Astrocyte (in vitro differentiated cells and primary cell): ENCODE results near the gene NMBR. TPM values are rescaled to one million over a fixed set of nuclear protein-coding genes. Genes with fewer than 3 reads are reported as not detected.

Experiments
- DNase-seq: peaks from one replicate; pipeline ENCODE4 v3.0.0-alpha.2; 2010; ENCODE audit warnings: low read depth
- FAIRE-seq: peaks from 2 replicates; lab custom pipeline; 2011; peaks lifted over from hg19 to GRCh38; lab: Jason Lieb, UNC
- H2AFZ ChIP-seq: 2 replicates; pipeline ENCODE4 v1.6.0; 2012; ENCODE audit warnings: low read depth, low read length, inconsistent platforms
- H3K27ac ChIP-seq: 2 replicates; pipeline ENCODE4 v1.5.1; 2011; ENCODE audit warnings: low read depth, low read length, inconsistent platforms
- H3K27me3 ChIP-seq: 2 replicates; pipeline ENCODE4 v1.6.0; 2011; ENCODE audit warnings: low read length, inconsistent platforms; ENCODE audit not compliant: insufficient read depth
- H3K36me3 ChIP-seq: 2 replicates; pipeline ENCODE4 v1.5.1; 2011; ENCODE audit warnings: low read length, inconsistent platforms; ENCODE audit not compliant: insufficient read depth
- H3K4me1 ChIP-seq: 2 replicates; pipeline ENCODE4 v1.5.1; 2011; ENCODE audit warnings: low read length, inconsistent platforms; ENCODE audit not compliant: insufficient read depth
- H3K4me2 ChIP-seq: 2 replicates; pipeline ENCODE4 v1.6.0; 2012; ENCODE audit warnings: low read length, inconsistent platforms
- H3K4me3 ChIP-seq: 2 replicates; pipeline ENCODE4 v1.5.1; 2011; ENCODE audit warnings: low read depth, mild to moderate bottlenecking, low read length, inconsistent platforms; ENCODE audit not compliant: insufficient read depth
- H3K79me2 ChIP-seq: 2 replicates; pipeline ENCODE4 v1.6.0; 2012; ENCODE audit warnings: mild to moderate bottlenecking, low read length, inconsistent platforms; ENCODE audit not compliant: insufficient read depth
- H3K9ac ChIP-seq: 2 replicates; pipeline ENCODE4 v1.6.0; 2012; ENCODE audit warnings: mild to moderate bottlenecking, low read length, inconsistent platforms
- H3K9me3 ChIP-seq: 2 replicates; pipeline ENCODE4 v1.5.1; 2012; ENCODE audit warnings: low read depth, mild to moderate bottlenecking, low read length, inconsistent platforms; ENCODE audit not compliant: insufficient read depth
- H4K20me1 ChIP-seq: 2 replicates; pipeline ENCODE4 v1.6.0; 2012; ENCODE audit warnings: low read length, inconsistent platforms; ENCODE audit not compliant: insufficient read depth
- H3K27ac Mint-ChIP-seq: one replicate; pipeline ENCODE4 v1.8.0; 2021; ENCODE audit warnings: mild to moderate bottlenecking, mixed read lengths; ENCODE audit not compliant: unreplicated experiment
- H3K27me3 Mint-ChIP-seq: one replicate; pipeline ENCODE4 v1.8.0; 2021; ENCODE audit warnings: low read depth, mixed read lengths; ENCODE audit not compliant: unreplicated experiment
- H3K36me3 Mint-ChIP-seq: one replicate; pipeline ENCODE4 v1.8.0; 2021; ENCODE audit warnings: low read depth, mixed read lengths; ENCODE audit not compliant: unreplicated experiment
- H3K4me1 Mint-ChIP-seq: one replicate; pipeline ENCODE4 v1.8.0; 2021; ENCODE audit warnings: low read depth, mixed read lengths; ENCODE audit not compliant: unreplicated experiment
- H3K4me3 Mint-ChIP-seq: one replicate; pipeline ENCODE4 v1.8.0; 2021; ENCODE audit warnings: mild to moderate bottlenecking, moderate library complexity, mixed read lengths; ENCODE audit not compliant: unreplicated experiment
- H3K9me3 Mint-ChIP-seq: one replicate; pipeline ENCODE4 v1.8.0; 2021; ENCODE audit warnings: mild to moderate bottlenecking, mixed read lengths; ENCODE audit not compliant: unreplicated experiment
- CTCF ChIP-seq: IDR thresholded peaks from 2 replicates; pipeline ENCODE4 v1.5.1; 2011; ENCODE audit warnings: low read depth, mild to moderate bottlenecking, inconsistent platforms, low read length, moderate library complexity; ENCODE audit not compliant: insufficient read depth
- EZH2 ChIP-seq: IDR thresholded peaks from 2 replicates; pipeline ENCODE4 v1.6.1; 2012; ENCODE audit warnings: mild to moderate bottlenecking, low read length, inconsistent platforms; ENCODE audit not compliant: insufficient read depth
- total RNA-seq: library from RNA; stranded (reverse); gene quantifications from 2 replicates; pipeline ENCODE4 v1.2.1, GENCODE V29; 2021

NMBR gene
- total RNA-seq, 1 donor from 2014 or later, result not detected

DNA sequence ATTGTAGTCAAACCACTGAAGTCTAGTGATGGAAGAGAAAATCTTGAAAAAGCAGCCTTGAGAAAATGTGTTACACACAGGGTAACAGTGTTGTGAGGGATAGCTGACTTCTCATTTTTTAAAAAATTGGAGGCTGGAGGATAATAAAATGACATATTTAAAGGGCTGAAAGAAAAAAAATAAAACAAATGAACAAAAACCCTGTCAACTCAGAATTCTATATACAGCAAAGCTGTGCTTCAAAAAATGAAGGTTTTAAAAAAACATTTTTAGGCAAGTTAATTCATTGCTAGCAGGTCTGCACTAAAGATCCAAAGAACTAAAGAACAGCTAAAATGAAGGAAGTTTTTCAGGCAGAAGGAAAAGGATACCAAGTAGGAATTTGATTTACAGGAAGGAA is 31.2 kb upstream of the NMBR start:
- Histone ChIP-seq H2AFZ (no peak overlapping the region), H3K4me3 (no peak overlapping the region), H3K9me3 (no peaks in the 10 kb centered on the region), H3K4me2 (no peak overlapping the region), H3K79me2 (no peaks in the 10 kb centered on the region), H3K4me1 (no peaks in the 10 kb centered on the region), H3K27me3 (no peaks in the 10 kb centered on the region), H3K27ac (no peak overlapping the region), H3K36me3 (peaks cover 18% of the 10 kb centered on the region), H3K9ac (no peak overlapping the region), H4K20me1 (no peaks in the 10 kb centered on the region)
- Mint-ChIP-seq H3K9me3 (peaks cover 3% of the 10 kb centered on the region), H3K4me1 (no peaks in the 10 kb centered on the region), H3K4me3 (no peak overlapping the region), H3K27me3 (no peaks in the 10 kb centered on the region), H3K36me3 (peaks cover 21% of the 10 kb centered on the region), H3K27ac (no peak overlapping the region)
- TF ChIP-seq CTCF (no peak), EZH2 (no peak)
- no peak for FAIRE-seq
- DNase-seq, result no peak

- H3K4me1 ChIP-seq, result no peaks in the 10 kb centered on the region
- no peak overlapping the region for H2AFZ ChIP-seq
- no peaks in the 10 kb centered on the region for H4K20me1 ChIP-seq
- H3K27ac Mint-ChIP-seq, result no peak overlapping the region
- no peak overlapping the region for H3K4me2 ChIP-seq
- no peaks in the 10 kb centered on the region for H3K9me3 ChIP-seq
- H3K27me3 ChIP-seq, result no peaks in the 10 kb centered on the region
- H3K79me2 ChIP-seq, result no peaks in the 10 kb centered on the region
- peaks cover 3% of the 10 kb centered on the region for H3K9me3 Mint-ChIP-seq
- peaks cover 4% of the 10 kb centered on the region for H3K4me1 Mint-ChIP-seq
- H3K36me3 ChIP-seq, result peaks cover 27% of the 10 kb centered on the region
- TF ChIP-seq EZH2, result no peak
- no peak for TF ChIP-seq CTCF
- FAIRE-seq, result no peak
- no peaks in the 10 kb centered on the region for H3K27me3 Mint-ChIP-seq
- no peak overlapping the region for H3K27ac ChIP-seq
- DNase-seq, result no peak
- no peak overlapping the region for H3K4me3 ChIP-seq
- H3K4me3 Mint-ChIP-seq, result no peak overlapping the region
- peaks cover 33% of the 10 kb centered on the region for H3K36me3 Mint-ChIP-seq
- H3K9ac ChIP-seq, result no peak overlapping the region
Measured at GRCh38 chr6:142174703-142175102, 27.8 kb upstream of the NMBR start.

GRCh38 chr6:142173980-142174379 is 27.1 kb upstream of the NMBR start:
- Histone ChIP-seq H2AFZ (no peak overlapping the region), H3K36me3 (peaks cover 31% of the 10 kb centered on the region), H3K79me2 (no peaks in the 10 kb centered on the region), H3K9me3 (no peaks in the 10 kb centered on the region), H3K4me3 (no peak overlapping the region), H3K4me1 (no peaks in the 10 kb centered on the region), H4K20me1 (no peaks in the 10 kb centered on the region), H3K9ac (no peak overlapping the region), H3K27me3 (no peaks in the 10 kb centered on the region), H3K27ac (no peak overlapping the region), H3K4me2 (no peak overlapping the region)
- Mint-ChIP-seq H3K27me3 (no peaks in the 10 kb centered on the region), H3K9me3 (peaks cover 3% of the 10 kb centered on the region), H3K4me1 (peaks cover 4% of the 10 kb centered on the region), H3K36me3 (peaks cover 33% of the 10 kb centered on the region), H3K4me3 (no peak overlapping the region), H3K27ac (no peak overlapping the region)
- DNase-seq, result no peak
- no peak for FAIRE-seq
- TF ChIP-seq CTCF (no peak), EZH2 (no peak)
